ENCODE results near the gene LDB1. TPM values are rescaled to one million over a fixed set of nuclear protein-coding genes. Genes with fewer than 3 reads are reported as not detected.
A peak's percentile ranks its signal among the peaks of the same experiment; 100 is the strongest.

The LDB1 gene
- total and polyA plus RNA-seq, 10 of the 15 experiments (the other 5 are each of a cell fraction or from before 2014, with no cell fraction given), result 1.7 to 71.5 (median 36.9) TPM

DNA sequence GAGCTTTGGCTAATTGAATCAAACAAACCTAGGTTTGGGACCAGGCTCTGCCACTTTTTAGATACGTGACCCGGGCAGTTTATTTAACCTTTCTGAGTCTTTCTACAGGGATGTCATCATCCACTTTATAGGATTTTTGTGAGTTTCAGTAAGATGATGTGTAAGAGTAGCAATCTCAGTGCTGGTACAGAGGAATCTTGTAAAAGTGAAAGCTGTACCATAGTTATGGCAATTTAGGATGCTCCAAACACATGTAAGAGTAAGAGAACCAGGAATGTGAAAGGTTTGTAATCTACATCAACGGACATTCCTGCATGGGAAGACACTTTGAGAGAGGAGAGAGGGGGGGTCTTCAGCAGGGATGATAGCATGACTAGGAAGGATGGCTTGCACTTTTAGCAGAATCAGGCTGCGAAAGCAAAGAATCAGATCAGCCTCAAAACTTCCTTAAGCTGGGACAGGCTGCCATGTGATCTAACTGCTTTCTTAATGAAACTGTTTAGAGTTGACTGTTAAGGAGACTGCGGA lies 33.0 kb upstream of the LDB1 start (continued):
- TF ChIP-seq, protein P1, sequence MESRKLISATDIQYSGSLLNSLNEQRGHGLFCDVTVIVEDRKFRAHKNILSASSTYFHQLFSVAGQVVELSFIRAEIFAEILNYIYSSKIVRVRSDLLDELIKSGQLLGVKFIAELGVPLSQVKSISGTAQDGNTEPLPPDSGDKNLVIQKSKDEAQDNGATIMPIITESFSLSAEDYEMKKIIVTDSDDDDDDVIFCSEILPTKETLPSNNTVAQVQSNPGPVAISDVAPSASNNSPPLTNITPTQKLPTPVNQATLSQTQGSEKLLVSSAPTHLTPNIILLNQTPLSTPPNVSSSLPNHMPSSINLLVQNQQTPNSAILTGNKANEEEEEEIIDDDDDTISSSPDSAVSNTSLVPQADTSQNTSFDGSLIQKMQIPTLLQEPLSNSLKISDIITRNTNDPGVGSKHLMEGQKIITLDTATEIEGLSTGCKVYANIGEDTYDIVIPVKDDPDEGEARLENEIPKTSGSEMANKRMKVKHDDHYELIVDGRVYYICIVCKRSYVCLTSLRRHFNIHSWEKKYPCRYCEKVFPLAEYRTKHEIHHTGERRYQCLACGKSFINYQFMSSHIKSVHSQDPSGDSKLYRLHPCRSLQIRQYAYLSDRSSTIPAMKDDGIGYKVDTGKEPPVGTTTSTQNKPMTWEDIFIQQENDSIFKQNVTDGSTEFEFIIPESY (IDR thresholded peaks at IDR 0.05), result no peak

DNA sequence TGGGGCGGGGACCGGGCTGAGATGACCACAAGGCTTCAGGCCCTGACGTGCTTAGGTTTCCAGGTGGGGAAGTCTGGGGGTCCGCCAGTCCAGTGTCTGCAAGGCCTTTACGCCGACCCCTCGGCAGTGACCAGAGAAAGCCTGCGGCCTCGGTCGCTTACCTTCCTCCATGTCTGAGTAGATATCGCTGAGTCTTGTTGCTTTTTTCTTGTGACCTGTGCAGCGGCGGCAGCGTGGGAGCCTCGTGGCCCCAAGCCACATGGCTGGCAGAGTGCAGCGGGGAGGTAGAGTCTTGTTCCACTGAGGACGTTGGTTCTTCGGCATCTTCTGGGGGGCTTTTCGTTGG lies 32.4 kb upstream of the LDB1 start:
- no peaks in the 10 kb centered on the region; the same call in none of the 2 replicates for H4K20me1 ChIP-seq (ENCODE audit: control insufficient read depth, insufficient read depth)
- ChIA-PET CTCF (interaction anchor here (1.0 to 3.0 kb wide), 6 partner anchors 17 to 246 kb away, joined by 3 to 24 read pairs (median 6); partner anchors contain the start of gene PPRC1), POLR2A (interaction anchor here (0.5 to 2.6 kb wide), 12 partner anchors 13 to 334 kb away, joined by 3 to 19 read pairs (median 4); partner anchors contain the start of genes GBF1, OGA and PPRC1), SMC1A (ENCODE audit: uncharacterized antibody, unreplicated experiment) (interaction anchor here (1.6 to 5.0 kb wide), 6 partner anchors 14 to 34 kb away, joined by 3 to 29 read pairs (median 11); partner anchors contain the start of gene PPRC1), RAD21 (ENCODE audit: unreplicated experiment) (interaction anchor here (0.9 to 2.1 kb wide), 6 partner anchors 13 to 270 kb away, joined by 3 to 12 read pairs (median 6); partner anchors contain the start of gene PPRC1)
- FAIRE-seq, result no peak
- WGBS (ENCODE audit: insufficient coverage, insufficient replicate concordance, low lambda C conversion rate, missing lambda C conversion rate), result under 1% methylated on average over 19 of the region's 19 CpGs
- intact Hi-C loops (cut with micrococcal nuclease; ENCODE audit: unreplicated experiment) (loop anchor here (1.0 kb wide), 1 partner anchor 20 kb away; no protein-coding TSS in a partner anchor), in situ Hi-C loops (cut with MboI) (no loop called here)
- no TSS peak for BruUV-seq (replicated peaks)
- H3K4me2 ChIP-seq (ENCODE audit: control insufficient read depth, insufficient read depth), result peak overlapping the region; percentile 39
- H3K4me1 ChIP-seq (ENCODE audit: control insufficient read depth, insufficient read depth, low read length), result peaks cover 9% of the 10 kb centered on the region
- peak overlapping the region; percentile 38 for H2AFZ ChIP-seq (ENCODE audit: control insufficient read depth, low read depth, low read length)
- no peaks in the 10 kb centered on the region for H3K9me3 ChIP-seq (replicated peaks; ENCODE audit: control insufficient read depth, insufficient read depth, low read length)
- no peak for DNase-seq (ENCODE audit: low read depth, low spot score)
- H3K27me3 ChIP-seq (replicated peaks in 1 of 2; ENCODE audit: control insufficient read depth in 2 of 2, insufficient read depth in 2 of 2, low read length in 1 of 2), result no peaks in the 10 kb centered on the region
- peak overlapping the region; percentile 89 for H3K9ac ChIP-seq (ENCODE audit: control insufficient read depth, insufficient read depth, low read length)
- peak overlapping the region; percentile 83 for H3K27ac ChIP-seq (ENCODE audit: control insufficient read depth, insufficient read depth)
- H3K79me2 ChIP-seq (ENCODE audit: control insufficient read depth, insufficient read depth, low read length), result peaks cover 54% of the 10 kb centered on the region
- peak overlapping the region; percentile 94 for H3K4me3 ChIP-seq
- H3K36me3 ChIP-seq (ENCODE audit: control insufficient read depth in 2 of 2, insufficient read depth in 2 of 2, low read length in 1 of 2), result peaks cover 21 to 38% of the 10 kb centered on the region in 2 experiments
- ATAC-seq, result peak; percentile 41
- no peak for TF ChIP-seq SIX5 (IDR thresholded peaks at IDR 0.05; ENCODE audit: low read depth, low read length, severe bottlenecking)
- TF ChIP-seq, protein P2, sequence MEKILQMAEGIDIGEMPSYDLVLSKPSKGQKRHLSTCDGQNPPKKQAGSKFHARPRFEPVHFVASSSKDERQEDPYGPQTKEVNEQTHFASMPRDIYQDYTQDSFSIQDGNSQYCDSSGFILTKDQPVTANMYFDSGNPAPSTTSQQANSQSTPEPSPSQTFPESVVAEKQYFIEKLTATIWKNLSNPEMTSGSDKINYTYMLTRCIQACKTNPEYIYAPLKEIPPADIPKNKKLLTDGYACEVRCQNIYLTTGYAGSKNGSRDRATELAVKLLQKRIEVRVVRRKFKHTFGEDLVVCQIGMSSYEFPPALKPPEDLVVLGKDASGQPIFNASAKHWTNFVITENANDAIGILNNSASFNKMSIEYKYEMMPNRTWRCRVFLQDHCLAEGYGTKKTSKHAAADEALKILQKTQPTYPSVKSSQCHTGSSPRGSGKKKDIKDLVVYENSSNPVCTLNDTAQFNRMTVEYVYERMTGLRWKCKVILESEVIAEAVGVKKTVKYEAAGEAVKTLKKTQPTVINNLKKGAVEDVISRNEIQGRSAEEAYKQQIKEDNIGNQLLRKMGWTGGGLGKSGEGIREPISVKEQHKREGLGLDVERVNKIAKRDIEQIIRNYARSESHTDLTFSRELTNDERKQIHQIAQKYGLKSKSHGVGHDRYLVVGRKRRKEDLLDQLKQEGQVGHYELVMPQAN (conservative IDR thresholded peaks at IDR 0.05), result peak; percentile 69; the same call in 1 of the 2 replicates
- TF ChIP-seq, protein P3, sequence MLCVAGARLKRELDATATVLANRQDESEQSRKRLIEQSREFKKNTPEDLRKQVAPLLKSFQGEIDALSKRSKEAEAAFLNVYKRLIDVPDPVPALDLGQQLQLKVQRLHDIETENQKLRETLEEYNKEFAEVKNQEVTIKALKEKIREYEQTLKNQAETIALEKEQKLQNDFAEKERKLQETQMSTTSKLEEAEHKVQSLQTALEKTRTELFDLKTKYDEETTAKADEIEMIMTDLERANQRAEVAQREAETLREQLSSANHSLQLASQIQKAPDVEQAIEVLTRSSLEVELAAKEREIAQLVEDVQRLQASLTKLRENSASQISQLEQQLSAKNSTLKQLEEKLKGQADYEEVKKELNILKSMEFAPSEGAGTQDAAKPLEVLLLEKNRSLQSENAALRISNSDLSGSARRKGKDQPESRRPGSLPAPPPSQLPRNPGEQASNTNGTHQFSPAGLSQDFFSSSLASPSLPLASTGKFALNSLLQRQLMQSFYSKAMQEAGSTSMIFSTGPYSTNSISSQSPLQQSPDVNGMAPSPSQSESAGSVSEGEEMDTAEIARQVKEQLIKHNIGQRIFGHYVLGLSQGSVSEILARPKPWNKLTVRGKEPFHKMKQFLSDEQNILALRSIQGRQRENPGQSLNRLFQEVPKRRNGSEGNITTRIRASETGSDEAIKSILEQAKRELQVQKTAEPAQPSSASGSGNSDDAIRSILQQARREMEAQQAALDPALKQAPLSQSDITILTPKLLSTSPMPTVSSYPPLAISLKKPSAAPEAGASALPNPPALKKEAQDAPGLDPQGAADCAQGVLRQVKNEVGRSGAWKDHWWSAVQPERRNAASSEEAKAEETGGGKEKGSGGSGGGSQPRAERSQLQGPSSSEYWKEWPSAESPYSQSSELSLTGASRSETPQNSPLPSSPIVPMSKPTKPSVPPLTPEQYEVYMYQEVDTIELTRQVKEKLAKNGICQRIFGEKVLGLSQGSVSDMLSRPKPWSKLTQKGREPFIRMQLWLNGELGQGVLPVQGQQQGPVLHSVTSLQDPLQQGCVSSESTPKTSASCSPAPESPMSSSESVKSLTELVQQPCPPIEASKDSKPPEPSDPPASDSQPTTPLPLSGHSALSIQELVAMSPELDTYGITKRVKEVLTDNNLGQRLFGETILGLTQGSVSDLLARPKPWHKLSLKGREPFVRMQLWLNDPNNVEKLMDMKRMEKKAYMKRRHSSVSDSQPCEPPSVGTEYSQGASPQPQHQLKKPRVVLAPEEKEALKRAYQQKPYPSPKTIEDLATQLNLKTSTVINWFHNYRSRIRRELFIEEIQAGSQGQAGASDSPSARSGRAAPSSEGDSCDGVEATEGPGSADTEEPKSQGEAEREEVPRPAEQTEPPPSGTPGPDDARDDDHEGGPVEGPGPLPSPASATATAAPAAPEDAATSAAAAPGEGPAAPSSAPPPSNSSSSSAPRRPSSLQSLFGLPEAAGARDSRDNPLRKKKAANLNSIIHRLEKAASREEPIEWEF (IDR thresholded peaks at IDR 0.05; ENCODE audit: insufficient replicate concordance, low read depth, low read length), result no peak
- TF ChIP-seq KLF5 (IDR thresholded peaks at IDR 0.05; ENCODE audit: partially characterized antibody), result peak; percentile 6
- no peak for TF ChIP-seq HDAC6 (IDR thresholded peaks at IDR 0.05; ENCODE audit: unreplicated experiment)
- peak; percentile 76 for TF ChIP-seq MYC (IDR thresholded peaks at IDR 0.05; ENCODE audit: insufficient read depth, insufficient read length, insufficient replicate concordance, low read length, severe bottlenecking)
- peak; percentile 9; the same call in 1 of the 2 replicates for TF ChIP-seq PML (IDR thresholded peaks at IDR 0.05; ENCODE audit: low read length)
- TF ChIP-seq, protein P4, sequence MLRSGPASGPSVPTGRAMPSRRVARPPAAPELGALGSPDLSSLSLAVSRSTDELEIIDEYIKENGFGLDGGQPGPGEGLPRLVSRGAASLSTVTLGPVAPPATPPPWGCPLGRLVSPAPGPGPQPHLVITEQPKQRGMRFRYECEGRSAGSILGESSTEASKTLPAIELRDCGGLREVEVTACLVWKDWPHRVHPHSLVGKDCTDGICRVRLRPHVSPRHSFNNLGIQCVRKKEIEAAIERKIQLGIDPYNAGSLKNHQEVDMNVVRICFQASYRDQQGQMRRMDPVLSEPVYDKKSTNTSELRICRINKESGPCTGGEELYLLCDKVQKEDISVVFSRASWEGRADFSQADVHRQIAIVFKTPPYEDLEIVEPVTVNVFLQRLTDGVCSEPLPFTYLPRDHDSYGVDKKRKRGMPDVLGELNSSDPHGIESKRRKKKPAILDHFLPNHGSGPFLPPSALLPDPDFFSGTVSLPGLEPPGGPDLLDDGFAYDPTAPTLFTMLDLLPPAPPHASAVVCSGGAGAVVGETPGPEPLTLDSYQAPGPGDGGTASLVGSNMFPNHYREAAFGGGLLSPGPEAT (IDR thresholded peaks at IDR 0.05; ENCODE audit: low read depth), result 0 out of 2 replicates have a peak, but pooled peaks have one; percentile 4

All from GM12878 (cell line).